ENCODE data around the gene USHBP1. TPM values are rescaled to one million over a fixed set of nuclear protein-coding genes. Genes with fewer than 3 reads are reported as not detected.

Gene USHBP1
- total and polyA plus RNA-seq, 2 of the 13 experiments (the other 11 are each of a cell fraction or from before 2014, with no cell fraction given) = 0.15 to 1.5 TPM

DNA sequence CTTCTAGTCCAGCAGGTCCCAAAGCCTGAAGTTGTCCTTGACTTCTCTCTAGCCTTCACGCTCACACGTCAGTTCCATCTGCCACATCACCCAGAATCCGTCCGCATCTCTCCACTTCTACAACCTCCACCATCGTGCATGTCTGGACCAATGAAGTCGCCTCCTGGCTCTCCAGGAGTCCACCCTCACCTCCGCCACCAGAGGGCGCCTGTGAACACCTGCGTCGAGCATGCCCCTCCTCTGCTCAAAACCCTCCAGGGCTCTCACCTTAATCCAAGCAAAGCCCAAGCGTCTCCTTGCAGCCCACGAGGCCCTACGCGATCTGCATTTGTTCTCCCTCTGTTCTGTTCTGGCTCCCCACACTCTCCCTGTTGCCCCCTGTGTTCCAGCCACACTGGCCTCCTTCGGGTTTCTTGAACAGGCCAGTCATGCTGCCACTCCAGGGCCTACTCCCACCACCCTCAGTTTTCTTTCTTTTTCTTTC is 3.7 kb downstream of the USHBP1 start (continued):
- TF ChIP-seq HNF4A (CRISPR knock-in tag; IDR thresholded peaks at IDR 0.05) (no peak), KLF16 (CRISPR knock-in tag; IDR thresholded peaks at IDR 0.05) (peak in 1 of 2 experiments; percentile 61; a peak in 1 of 4 replicates), ZNF816 (CRISPR knock-in tag; IDR thresholded peaks at IDR 0.05; ENCODE audit: borderline replicate concordance) (no peak), FOSL2 (CRISPR knock-in tag; IDR thresholded peaks at IDR 0.05) (peak; percentile 60; the same call in 1 of the 2 replicates), RXRA (CRISPR knock-in tag; IDR thresholded peaks at IDR 0.05) (no peak; the same call in 1 of the 2 replicates), SP5 (CRISPR knock-in tag; IDR thresholded peaks at IDR 0.05; ENCODE audit: borderline replicate concordance, low read depth) (peak; percentile 37; the same call in 1 of the 2 replicates), YY1 (IDR thresholded peaks at IDR 0.05; ENCODE audit: insufficient read depth, insufficient replicate concordance, low read depth, low read length) (peak; percentile 51), ZFP82 (CRISPR knock-in tag; IDR thresholded peaks at IDR 0.05; ENCODE audit: borderline replicate concordance) (no peak), MED8 (CRISPR knock-in tag; IDR thresholded peaks at IDR 0.05; ENCODE audit: insufficient replicate concordance) (no peak), FOXA1 (IDR thresholded peaks at IDR 0.05) (no peak), FOXA1 (CRISPR knock-in tag; IDR thresholded peaks at IDR 0.05) (no peak), ZNF530 (CRISPR knock-in tag; IDR thresholded peaks at IDR 0.05; ENCODE audit: low read depth) (no peak), ZC3H13 (CRISPR knock-in tag; IDR thresholded peaks at IDR 0.05) (no peak)
- TF ChIP-seq, protein P1, sequence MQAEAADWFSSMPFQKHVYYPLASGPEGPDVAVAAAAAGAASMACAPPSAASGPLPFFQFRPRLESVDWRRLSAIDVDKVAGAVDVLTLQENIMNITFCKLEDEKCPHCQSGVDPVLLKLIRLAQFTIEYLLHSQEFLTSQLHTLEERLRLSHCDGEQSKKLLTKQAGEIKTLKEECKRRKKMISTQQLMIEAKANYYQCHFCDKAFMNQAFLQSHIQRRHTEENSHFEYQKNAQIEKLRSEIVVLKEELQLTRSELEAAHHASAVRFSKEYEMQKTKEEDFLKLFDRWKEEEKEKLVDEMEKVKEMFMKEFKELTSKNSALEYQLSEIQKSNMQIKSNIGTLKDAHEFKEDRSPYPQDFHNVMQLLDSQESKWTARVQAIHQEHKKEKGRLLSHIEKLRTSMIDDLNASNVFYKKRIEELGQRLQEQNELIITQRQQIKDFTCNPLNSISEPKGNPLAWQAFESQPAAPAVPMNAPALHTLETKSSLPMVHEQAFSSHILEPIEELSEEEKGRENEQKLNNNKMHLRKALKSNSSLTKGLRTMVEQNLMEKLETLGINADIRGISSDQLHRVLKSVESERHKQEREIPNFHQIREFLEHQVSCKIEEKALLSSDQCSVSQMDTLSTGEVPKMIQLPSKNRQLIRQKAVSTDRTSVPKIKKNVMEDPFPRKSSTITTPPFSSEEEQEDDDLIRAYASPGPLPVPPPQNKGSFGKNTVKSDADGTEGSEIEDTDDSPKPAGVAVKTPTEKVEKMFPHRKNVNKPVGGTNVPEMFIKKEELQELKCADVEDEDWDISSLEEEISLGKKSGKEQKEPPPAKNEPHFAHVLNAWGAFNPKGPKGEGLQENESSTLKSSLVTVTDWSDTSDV (CRISPR knock-in tag; IDR thresholded peaks at IDR 0.05) = no peak
- TF ChIP-seq, protein P2, sequence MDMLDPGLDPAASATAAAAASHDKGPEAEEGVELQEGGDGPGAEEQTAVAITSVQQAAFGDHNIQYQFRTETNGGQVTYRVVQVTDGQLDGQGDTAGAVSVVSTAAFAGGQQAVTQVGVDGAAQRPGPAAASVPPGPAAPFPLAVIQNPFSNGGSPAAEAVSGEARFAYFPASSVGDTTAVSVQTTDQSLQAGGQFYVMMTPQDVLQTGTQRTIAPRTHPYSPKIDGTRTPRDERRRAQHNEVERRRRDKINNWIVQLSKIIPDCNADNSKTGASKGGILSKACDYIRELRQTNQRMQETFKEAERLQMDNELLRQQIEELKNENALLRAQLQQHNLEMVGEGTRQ (IDR thresholded peaks at IDR 0.05; ENCODE audit: low read depth, low read length) = no peak
- TF ChIP-seq, protein P2 (CRISPR knock-in tag; IDR thresholded peaks at IDR 0.05; ENCODE audit: borderline replicate concordance) = no peak
- TF ChIP-seq, protein P3, sequence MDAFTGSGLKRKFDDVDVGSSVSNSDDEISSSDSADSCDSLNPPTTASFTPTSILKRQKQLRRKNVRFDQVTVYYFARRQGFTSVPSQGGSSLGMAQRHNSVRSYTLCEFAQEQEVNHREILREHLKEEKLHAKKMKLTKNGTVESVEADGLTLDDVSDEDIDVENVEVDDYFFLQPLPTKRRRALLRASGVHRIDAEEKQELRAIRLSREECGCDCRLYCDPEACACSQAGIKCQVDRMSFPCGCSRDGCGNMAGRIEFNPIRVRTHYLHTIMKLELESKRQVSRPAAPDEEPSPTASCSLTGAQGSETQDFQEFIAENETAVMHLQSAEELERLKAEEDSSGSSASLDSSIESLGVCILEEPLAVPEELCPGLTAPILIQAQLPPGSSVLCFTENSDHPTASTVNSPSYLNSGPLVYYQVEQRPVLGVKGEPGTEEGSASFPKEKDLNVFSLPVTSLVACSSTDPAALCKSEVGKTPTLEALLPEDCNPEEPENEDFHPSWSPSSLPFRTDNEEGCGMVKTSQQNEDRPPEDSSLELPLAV (CRISPR knock-in tag; conservative IDR thresholded peaks at IDR 0.05; ENCODE audit: low read depth) = no peak
- TF ChIP-seq, protein P4, sequence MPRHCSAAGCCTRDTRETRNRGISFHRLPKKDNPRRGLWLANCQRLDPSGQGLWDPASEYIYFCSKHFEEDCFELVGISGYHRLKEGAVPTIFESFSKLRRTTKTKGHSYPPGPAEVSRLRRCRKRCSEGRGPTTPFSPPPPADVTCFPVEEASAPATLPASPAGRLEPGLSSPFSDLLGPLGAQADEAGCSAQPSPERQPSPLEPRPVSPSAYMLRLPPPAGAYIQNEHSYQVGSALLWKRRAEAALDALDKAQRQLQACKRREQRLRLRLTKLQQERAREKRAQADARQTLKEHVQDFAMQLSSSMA (CRISPR knock-in tag; IDR thresholded peaks at IDR 0.05) = no peak
- TF ChIP-seq, protein P5, sequence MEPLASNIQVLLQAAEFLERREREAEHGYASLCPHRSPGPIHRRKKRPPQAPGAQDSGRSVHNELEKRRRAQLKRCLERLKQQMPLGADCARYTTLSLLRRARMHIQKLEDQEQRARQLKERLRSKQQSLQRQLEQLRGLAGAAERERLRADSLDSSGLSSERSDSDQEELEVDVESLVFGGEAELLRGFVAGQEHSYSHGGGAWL (CRISPR knock-in tag; IDR thresholded peaks at IDR 0.05) = 0 out of 2 replicates have a peak, but pooled peaks have one; percentile 28
- TF ChIP-seq, protein P6, sequence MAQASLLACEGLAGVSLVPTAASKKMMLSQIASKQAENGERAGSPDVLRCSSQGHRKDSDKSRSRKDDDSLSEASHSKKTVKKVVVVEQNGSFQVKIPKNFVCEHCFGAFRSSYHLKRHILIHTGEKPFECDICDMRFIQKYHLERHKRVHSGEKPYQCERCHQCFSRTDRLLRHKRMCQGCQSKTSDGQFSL (CRISPR knock-in tag; IDR thresholded peaks at IDR 0.05) = no peak
- TF ChIP-seq, protein P7, sequence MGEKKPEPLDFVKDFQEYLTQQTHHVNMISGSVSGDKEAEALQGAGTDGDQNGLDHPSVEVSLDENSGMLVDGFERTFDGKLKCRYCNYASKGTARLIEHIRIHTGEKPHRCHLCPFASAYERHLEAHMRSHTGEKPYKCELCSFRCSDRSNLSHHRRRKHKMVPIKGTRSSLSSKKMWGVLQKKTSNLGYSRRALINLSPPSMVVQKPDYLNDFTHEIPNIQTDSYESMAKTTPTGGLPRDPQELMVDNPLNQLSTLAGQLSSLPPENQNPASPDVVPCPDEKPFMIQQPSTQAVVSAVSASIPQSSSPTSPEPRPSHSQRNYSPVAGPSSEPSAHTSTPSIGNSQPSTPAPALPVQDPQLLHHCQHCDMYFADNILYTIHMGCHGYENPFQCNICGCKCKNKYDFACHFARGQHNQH (CRISPR knock-in tag; IDR thresholded peaks at IDR 0.05) = peak; percentile 72; the same call in 1 of the 2 replicates

Measured in HepG2 (cell line).